ENCODE data around the gene RAB1B.

- no peak for TF ChIP-seq POLR2A (IDR thresholded peaks at IDR 0.05; ENCODE audit: low read length)
- TF ChIP-seq GATA1 (IDR thresholded peaks at IDR 0.05; ENCODE audit: low read depth, low read length) = no peak
Measured at GRCh38 chr11:66285250-66285947, 17.0 kb downstream of the RAB1B start.
